HG02973 (cell line): ENCODE measurements around the gene NCDN.

Source experiments
- ATAC-seq: cut with Tn5 transposase; IDR thresholded peaks from one replicate; pipeline ENCODE4 v1.9.1; 2021; ENCODE audit warnings: moderate library complexity; ENCODE audit not compliant: unreplicated experiment

Gene NCDN

GRCh38 chr1:35589516-35590427 lies 32.2 kb downstream of the NCDN start:
- no peak for ATAC-seq

- no peak for ATAC-seq
These were observed 33.0 kb downstream of the NCDN start for GRCh38 chr1:35590476-35591040.

- no peak for ATAC-seq
These were observed 33.6 kb downstream of the NCDN start for GRCh38 chr1:35591211-35591610.

- ATAC-seq: no peak
These were observed 35.6 kb downstream of the NCDN start for GRCh38 chr1:35592991-35593769.

GRCh38 chr1:35594005-35594760 lies 36.6 kb downstream of the NCDN start:
- no peak for ATAC-seq

GRCh38 chr1:35595684-35596083 lies 38.1 kb downstream of the NCDN start:
- no peak for ATAC-seq

GRCh38 chr1:35597870-35598269 lies 40.3 kb downstream of the NCDN start:
- ATAC-seq: no peak

GRCh38 chr1:35598895-35599294 lies 41.3 kb downstream of the NCDN start:
- ATAC-seq: no peak

GRCh38 chr1:35599411-35599810 lies 41.8 kb downstream of the NCDN start:
- ATAC-seq: no peak

GRCh38 chr1:35600593-35600992 lies 43.0 kb downstream of the NCDN start:
- no peak for ATAC-seq

- ATAC-seq: no peak
These were observed 45.9 kb downstream of the NCDN start for GRCh38 chr1:35603468-35603867.

- no peak for ATAC-seq
These were observed 46.3 kb downstream of the NCDN start for GRCh38 chr1:35603941-35604340.

- ATAC-seq: no peak
These were observed 47.7 kb downstream of the NCDN start for GRCh38 chr1:35605071-35605866.

- no peak for ATAC-seq
These were observed 48.2 kb downstream of the NCDN start for GRCh38 chr1:35605867-35606182.

- no peak for ATAC-seq
These were observed 54.1 kb downstream of the NCDN start for GRCh38 chr1:35611655-35612054.

GRCh38 chr1:35615440-35615839 lies 57.8 kb downstream of the NCDN start:
- no peak for ATAC-seq
